22Rv1 (cell line): Measurements from ENCODE around the gene SCGN.

Source experiments
- CTCF ChIP-seq: fragments of 450-650 bp; IDR thresholded peaks from 2 replicates; pipeline ENCODE4 v1.5.1; 2017; ENCODE audit warnings: mild to moderate bottlenecking
- ZFX ChIP-seq: fragments of 450-650 bp; IDR thresholded peaks from 2 replicates; pipeline ENCODE4 v1.6.1; 2017; ENCODE audit warnings: antibody characterized with exemption, borderline replicate concordance

GRCh38 chr6:25615471-25615870, 36.5 kb upstream of the SCGN start:
- TF ChIP-seq CTCF (no peak), ZFX (no peak)
